ENCODE results near the gene ISG15. TPM values are rescaled to one million over a fixed set of nuclear protein-coding genes. Genes with fewer than 3 reads are reported as not detected.

The ISG15 gene
- total RNA-seq, 4 donors from 2014 or later: 20.0 to 73.3 (median 33.8) TPM

GRCh38 chr1:999725-1000356, 13.5 kb upstream of the ISG15 start, which contains the start of gene HES4:
HES4 (minus strand) TSS chr1:1000097; CDS start chr1:999973, 124 bp downstream.
- TF ChIP-seq, protein P1, sequence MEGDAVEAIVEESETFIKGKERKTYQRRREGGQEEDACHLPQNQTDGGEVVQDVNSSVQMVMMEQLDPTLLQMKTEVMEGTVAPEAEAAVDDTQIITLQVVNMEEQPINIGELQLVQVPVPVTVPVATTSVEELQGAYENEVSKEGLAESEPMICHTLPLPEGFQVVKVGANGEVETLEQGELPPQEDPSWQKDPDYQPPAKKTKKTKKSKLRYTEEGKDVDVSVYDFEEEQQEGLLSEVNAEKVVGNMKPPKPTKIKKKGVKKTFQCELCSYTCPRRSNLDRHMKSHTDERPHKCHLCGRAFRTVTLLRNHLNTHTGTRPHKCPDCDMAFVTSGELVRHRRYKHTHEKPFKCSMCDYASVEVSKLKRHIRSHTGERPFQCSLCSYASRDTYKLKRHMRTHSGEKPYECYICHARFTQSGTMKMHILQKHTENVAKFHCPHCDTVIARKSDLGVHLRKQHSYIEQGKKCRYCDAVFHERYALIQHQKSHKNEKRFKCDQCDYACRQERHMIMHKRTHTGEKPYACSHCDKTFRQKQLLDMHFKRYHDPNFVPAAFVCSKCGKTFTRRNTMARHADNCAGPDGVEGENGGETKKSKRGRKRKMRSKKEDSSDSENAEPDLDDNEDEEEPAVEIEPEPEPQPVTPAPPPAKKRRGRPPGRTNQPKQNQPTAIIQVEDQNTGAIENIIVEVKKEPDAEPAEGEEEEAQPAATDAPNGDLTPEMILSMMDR (IDR thresholded peaks at IDR 0.05; ENCODE audit: low read depth): no peak

DNA sequence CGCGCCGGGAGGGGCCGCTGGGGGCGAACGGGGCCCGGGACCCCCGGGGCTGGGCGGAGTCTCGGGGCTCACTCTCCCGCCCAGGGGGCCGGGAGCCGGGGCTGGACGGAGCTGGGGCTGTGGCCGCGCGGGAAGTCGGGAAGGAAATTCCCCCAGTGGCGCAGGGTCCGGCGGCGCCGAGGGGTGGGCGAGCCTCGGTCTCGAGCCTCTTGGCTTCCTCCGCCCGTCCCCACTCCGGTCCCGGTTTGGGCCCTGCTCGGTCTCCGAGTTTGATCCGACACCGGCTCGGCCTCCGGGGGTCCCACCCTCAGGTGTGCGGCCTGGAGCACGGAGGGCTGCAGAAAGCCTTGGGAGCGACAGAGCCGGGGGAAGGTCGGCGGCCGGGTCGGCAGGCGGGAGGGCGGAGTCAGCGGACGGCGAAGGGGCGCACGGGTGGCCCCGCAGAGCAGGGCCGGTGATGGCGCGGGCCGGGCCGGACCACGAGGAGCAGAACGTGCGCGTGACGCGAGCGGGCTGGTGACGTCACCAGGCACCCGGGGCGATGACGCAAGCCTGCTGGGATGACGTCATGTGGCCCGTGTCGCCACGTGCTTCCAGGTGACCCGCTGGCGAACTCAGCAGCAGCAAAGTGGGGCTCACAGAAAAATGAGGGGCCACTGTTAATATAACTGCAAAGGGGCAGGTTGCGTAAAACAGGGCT, 12.8 kb upstream of the ISG15 start:
- TF ChIP-seq, protein P1 (IDR thresholded peaks at IDR 0.05; ENCODE audit: low read depth): no peak

DNA sequence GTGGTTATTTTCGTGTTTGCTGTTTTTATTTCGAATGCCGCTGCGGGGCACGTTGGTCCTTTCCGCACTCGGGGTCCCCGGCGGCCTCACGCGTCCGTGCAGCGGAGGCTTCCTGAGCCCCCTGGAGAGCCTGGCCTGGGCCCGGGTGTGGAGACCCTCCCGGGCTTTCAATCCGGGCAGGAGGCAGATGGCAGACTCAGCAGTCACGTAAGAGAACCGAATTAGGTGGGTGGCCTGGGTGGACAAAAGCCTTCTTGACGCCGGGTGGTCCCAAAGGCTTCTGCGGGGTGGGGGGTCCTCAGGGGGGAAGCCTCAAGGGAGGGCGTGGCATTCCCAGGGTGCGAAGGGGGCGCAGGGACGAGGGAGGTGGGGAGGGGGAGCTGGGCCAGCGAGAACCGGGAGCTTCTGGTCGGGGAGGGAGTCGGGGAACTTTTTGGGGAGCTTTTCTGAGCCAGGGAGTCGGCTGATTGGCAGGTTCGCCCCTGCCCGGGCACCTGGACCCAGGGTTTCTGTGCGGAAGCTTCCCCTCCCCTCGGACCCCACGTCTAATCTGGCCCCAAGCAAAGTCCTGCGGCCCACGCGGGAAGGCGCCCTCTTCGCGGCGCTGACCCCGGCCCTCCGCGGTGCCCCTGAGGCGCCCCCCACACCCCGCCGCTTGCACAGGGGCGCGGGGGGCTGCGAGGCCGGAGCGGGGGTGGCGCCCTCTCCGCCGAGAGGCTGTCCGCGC, 12.1 kb upstream of the ISG15 start:
- TF ChIP-seq, protein P1 (IDR thresholded peaks at IDR 0.05; ENCODE audit: low read depth): no peak

GRCh38 chr1:1003618-1004419, 9.5 kb upstream of the ISG15 start:
- TF ChIP-seq, protein P1 (IDR thresholded peaks at IDR 0.05; ENCODE audit: low read depth): no peak

DNA sequence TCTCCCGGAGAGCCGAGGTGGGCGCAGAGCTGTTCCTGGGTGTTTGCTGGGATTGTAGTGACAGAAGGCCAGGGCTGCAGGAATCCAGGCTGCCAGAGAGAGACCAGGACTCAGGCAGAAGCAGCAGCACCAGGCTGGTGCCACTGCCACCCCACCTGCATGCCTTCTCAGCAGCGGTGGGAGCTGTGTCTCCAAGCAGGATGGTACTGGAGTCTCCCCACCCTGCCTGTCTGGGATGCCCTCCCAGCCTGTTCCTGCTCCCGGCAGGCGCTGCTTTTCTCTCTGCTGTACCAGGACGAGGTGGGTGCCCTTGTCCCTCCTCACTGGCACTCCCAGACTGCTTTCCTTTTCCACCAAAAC, 8.9 kb upstream of the ISG15 start:
- TF ChIP-seq, protein P1 (IDR thresholded peaks at IDR 0.05; ENCODE audit: low read depth): no peak

DNA sequence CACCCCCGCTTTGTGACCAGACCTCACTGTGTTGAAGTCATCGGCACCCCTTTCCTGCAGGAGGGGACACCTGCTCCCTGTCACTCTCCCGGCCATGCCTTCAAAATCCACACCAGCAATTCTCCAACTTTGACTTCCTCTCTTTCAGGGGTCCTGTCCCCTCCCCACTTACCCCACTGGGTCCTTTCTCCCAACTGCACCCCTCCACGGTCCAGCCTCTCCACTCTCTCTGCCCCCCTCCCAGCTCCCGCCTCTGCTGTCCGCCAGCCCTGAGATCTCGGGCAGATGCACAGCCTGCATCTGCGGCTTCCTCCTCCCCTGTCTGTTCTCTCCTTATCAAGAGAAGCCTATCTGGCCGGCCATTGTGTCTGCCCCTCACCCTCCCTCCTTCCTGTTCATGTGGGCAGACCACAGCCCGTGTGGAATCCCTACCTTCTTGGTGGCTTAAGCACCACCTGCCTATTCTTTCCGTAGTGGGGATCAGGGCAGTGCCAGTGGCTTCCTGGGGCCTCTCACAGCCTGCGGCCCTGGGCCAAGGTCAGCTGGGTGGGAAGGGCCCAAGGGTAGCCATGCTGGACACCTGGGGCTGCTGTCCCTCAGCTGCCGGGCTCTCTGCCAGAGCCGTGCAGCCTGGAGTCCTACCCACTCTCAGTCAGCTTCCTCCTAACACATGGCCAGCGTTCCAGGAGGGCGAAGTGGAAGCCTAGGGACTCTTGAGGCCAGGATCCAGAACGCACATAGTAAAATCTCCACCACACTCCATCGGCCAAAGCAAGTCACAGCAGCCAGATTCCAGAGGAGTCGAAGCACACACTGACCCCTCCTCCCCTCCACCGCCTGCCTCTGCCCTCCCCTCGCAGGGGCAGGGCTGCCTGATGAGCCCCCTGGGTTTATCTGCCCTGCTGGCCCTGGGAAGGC, 8.3 kb upstream of the ISG15 start:
- TF ChIP-seq, protein P1 (IDR thresholded peaks at IDR 0.05; ENCODE audit: low read depth): no peak
